Fibroblast of lung (primary cell): ENCODE measurements around the gene MTHFD1.

Experiments
- EZH2 ChIP-seq: IDR thresholded peaks from 2 replicates; pipeline ENCODE4 v1.5.1; 2012; ENCODE audit warnings: low read length, control low read depth, mild to moderate bottlenecking; ENCODE audit errors: missing control alignments
- TF ChIP-seq, protein P1 (sequence below), 2 donors: IDR thresholded peaks in 1 of 2; conservative IDR thresholded peaks in 1 of 2; 1 replicate in 1 of 2; 2 replicates in 1 of 2; pipeline ENCODE4 v1.5.1; 2011 to 2012; ENCODE audit warnings: low read length in 2 of 2, control low read depth in 1 of 2, inconsistent platforms in 1 of 2, low read depth in 1 of 2, mild to moderate bottlenecking in 1 of 2

DNA sequence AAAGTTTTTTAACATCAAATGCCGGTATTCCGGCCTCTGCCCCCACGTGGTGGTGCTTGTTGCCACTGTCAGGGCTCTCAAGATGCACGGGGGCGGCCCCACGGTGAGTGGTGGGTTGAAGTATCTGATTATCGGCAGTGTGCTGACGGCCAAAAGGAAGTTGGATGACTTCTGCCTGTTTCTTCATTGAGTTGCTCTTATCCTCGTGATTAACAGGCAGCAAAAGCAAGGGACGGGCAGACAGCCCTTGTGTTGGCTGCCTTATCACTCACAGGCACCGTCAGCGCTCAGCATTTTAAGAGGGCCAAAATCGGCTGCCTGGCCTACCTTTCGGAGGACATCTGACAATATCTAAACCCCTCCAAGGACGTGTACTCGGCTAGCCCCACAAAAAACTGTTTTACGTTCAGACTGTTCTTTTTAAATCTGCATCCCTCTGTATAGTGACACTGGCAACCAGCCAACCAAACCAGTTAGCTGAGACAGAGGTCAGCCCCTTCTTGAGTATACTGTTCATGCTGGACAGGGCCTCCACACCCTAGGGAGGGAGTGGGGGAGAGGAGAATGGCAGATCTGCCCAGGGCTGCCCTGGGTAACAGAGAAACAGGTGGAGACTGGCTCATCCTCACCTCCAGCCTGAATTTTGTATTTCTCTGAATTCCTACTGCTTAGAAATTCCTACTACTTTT lies 54.3 kb downstream of the MTHFD1 start:
- TF ChIP-seq, protein P1, sequence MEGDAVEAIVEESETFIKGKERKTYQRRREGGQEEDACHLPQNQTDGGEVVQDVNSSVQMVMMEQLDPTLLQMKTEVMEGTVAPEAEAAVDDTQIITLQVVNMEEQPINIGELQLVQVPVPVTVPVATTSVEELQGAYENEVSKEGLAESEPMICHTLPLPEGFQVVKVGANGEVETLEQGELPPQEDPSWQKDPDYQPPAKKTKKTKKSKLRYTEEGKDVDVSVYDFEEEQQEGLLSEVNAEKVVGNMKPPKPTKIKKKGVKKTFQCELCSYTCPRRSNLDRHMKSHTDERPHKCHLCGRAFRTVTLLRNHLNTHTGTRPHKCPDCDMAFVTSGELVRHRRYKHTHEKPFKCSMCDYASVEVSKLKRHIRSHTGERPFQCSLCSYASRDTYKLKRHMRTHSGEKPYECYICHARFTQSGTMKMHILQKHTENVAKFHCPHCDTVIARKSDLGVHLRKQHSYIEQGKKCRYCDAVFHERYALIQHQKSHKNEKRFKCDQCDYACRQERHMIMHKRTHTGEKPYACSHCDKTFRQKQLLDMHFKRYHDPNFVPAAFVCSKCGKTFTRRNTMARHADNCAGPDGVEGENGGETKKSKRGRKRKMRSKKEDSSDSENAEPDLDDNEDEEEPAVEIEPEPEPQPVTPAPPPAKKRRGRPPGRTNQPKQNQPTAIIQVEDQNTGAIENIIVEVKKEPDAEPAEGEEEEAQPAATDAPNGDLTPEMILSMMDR (conservative IDR thresholded peaks at IDR 0.05 in 1 of 2, IDR thresholded peaks at IDR 0.05 in 1 of 2; ENCODE audit: low read depth in 1 of 2, low read length in 2 of 2) = no peak
- TF ChIP-seq EZH2 = no peak
